ENCODE data around the gene IDH3B.

GRCh38 chr20:2616634-2617033, 47.4 kb downstream of the IDH3B start:
- TF ChIP-seq CTCF (IDR thresholded peaks at IDR 0.05): no peak
- TF ChIP-seq POLR2A (IDR thresholded peaks at IDR 0.05): no peak
- no peak for TF ChIP-seq EP300 (IDR thresholded peaks at IDR 0.05)
